ENCODE measurements around the gene FRMD8.

The FRMD8 gene, protein sequence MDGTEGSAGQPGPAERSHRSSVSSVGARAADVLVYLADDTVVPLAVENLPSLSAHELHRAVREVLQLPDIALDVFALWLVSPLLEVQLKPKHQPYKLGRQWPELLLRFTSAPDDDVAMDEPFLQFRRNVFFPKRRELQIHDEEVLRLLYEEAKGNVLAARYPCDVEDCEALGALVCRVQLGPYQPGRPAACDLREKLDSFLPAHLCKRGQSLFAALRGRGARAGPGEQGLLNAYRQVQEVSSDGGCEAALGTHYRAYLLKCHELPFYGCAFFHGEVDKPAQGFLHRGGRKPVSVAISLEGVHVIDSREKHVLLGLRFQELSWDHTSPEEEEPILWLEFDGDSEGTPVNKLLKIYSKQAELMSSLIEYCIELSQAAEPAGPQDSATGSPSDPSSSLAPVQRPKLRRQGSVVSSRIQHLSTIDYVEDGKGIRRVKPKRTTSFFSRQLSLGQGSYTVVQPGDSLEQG

DNA sequence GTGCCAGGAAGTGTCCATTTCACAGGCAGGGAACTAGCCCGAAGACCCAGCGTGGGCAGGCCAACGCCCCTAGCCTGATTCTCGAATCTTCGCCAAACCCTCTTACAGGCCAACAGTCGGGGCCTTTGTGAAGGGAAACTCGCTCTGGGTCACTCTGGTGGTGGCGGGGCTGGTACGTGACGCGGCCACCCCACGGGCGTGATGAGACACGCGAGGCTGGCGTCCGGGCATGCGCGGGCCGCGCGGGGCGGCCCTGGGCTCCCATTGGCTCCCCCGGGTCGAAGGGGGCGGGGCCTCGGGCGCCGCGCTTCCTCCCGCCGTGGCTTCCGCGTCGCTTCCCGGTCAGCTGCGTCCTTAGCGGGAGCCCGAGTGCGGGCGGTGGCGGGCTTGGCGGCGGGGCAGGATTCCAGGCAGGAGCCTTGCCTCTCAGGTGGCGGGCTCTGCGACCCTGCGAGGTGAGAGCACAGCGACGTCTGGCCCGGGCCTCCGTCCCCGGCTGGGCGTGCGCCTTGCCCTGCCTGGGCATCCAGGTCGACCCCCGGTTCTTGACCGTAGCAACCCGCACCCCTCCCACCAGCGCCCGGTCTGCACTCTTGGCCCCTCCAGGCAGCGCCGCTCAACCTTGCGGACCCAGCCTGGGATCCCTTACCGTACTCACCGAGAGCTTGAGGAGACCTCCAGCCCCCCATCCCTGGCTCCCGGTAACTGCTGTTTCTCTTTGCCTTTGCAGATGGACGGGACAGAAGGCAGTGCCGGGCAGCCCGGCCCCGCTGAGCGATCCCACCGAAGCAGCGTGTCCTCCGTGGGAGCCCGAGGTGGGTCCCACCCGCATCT is at the start of gene FRMD8:
FRMD8 (plus strand) TSS at position 331 of the 834 bp plus-strand sequence; CDS start at position 731, 400 bp downstream.
- DNase-seq: peak; percentile 70

DNA sequence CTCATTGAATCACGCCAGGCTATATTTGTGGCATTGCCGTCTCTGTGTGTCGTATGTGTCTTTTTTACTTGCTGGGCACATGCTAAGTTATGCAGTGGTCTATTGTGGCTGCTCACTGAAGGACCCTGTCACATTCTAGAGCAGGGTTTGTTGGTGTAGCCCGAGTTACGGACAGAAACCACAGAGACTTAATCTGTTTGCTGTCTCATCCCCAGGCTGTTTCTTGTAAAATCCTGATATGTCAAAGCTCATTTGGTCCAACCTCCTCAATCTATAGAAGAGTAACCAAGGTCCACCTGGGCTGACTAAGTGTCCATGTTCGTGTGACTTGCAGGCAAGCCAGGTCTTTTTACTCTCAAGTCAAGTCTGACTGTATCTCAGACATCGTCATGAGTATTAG is 47.8 kb upstream of the FRMD8 start:
- no peak for DNase-seq

DNA sequence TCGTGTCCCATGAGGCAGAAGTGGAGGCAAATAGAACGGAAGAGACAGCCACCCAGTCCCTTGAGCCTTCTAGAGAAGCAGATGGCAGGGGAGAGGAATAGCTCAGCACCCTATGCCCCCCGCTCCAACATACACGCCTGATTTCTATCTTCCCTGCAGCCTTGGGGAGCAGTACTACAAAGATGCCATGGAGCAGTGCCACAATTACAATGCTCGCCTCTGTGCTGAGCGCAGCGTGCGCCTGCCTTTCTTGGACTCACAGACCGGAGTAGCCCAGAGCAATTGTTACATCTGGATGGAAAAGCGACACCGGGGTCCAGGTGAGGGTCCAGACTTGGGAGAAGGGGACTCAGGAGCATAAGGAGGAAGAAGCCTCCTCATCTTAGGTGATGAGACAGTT is 46.2 kb upstream of the FRMD8 start:
- DNase-seq: no peak

DNA sequence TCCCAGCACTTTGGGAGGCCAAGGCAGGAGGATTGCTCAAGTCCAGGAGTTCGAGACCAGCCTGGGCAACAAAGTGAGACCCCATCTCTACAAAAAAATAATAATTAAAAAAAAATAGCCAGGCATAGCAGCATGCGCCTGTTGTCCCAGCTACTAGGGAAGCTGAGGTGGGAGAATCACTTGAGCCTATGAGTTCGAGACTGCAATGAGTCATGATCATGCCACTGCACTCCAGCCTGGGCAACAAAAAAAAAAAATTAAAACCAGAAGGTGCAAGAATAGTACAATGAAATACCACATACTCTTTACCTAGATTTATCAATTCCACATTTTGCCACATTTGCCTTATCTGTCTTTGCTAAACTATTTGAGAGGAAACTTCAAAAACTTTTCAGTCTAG is 44.6 kb upstream of the FRMD8 start:
- no peak for DNase-seq

DNA sequence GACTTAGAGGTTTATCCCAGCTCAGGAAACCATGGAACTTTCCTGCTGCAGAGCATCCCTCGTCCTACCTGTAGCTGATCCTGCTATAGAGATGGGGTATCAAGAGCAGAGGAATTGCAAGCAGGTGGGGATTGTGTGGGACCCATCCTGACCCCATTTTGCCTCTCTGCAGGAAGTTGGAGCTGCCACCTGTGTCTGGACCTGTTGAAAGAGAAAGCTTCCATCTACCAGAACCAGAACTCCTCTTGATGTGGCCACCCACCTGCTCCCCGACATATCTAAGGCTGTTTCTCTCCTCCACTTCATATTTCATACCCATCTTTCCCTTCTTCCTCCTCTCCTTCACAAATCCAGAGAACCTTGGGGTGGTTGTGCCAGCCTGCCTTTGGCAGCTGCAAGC is 34.9 kb upstream of the FRMD8 start:
- DNase-seq: no peak

DNA sequence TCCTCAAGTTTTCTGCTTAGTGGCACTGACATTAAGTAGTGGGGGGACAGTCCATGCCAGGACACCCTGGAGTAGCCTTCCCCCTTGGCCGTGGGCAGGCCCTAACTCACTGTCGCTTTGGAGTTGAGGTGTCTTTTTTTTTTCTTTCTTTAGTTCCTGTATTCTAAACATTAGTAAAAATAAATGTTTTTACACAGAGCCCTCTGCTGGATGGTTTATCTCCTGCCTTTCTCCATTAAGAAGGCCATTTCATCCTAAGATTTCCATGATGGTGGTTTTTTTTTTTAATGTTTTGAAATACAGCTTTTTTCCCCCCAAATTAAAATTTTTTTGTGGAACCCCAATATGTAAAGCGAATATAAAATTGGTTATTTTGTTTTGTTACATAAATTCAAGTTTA is 33.7 kb upstream of the FRMD8 start:
- DNase-seq: no peak

DNA sequence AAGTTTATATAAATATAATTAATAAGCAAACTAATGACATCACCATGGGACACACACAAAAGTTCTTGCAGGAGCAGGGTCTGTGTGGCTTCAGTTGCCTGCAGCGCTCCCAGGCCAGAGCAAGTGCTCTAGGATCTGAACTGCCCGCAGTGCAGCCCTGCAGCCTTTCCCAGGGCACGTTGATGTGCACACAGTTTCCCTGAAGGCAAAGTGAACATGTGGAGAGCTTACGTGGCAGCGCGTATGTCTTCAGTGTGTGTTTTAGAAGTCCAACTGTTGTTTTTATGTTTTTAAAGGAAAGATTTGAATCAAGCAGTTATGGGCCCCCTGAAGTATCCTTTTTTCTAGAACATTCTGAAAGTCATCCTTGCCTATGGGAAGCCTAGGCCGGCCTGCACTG is 33.1 kb upstream of the FRMD8 start:
- no peak for DNase-seq

DNA sequence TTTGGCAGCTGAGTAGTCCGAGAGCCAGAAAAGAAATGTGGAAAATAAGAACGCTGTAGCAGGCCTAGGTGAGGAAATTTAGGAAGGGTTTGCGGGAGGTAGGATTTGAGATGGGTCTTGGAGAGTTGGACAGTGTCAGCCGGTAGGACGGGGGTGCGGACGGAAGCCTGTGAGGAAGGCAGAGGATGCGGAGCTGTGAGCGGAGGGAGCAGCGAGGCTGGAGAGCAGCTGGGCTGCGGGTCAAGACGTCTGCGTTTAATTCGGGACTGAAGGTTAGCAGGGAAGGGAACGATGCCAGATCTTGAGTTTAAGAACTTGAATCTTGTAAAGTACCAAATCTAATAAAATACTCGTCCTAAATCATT is 32.6 kb upstream of the FRMD8 start:
- no peak for DNase-seq

DNA sequence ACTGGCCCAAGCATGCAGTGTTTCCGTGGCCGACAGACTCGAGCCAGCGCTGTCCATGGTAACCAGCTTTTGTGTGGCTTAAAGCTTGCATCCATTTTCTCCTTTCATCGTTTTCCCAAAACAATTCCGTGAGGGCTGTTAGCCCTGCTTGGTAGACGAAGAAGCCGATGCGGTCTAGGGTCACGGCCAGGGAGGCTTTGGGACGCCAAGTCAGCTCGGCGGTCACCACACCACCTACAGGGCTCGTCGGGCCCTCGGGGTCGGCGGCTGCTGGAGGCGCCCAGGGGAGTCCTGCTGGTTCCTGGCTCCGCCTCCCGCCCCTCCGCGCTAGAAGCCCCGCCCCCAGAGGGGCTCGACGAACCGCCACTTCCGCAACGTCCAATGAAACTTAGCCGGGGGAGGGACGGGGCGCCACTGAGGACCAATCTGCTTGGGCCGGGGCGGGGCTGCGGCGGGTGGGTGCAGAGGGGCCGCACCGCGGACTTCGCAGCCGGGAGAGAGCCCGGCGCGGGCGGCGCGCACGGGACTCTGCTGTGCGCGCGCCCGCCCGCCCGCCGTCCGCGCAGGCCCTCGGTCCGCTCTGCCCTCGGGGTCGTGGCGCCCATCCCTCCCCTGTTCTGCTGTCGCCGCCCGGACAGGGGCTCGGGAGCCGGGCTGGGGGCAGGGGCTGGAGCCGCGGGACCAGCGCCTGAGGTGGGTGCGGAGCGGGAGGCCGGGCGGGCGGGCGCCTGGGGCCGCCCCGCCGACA is 32.0 kb upstream of the FRMD8 start, which contains the start of gene TIGD3:
TIGD3 (plus strand) TSS at position 487 of the 748 bp plus-strand sequence. CDS start 1,058 bp downstream, outside the sequence.
- DNase-seq: peak; percentile 91

DNA sequence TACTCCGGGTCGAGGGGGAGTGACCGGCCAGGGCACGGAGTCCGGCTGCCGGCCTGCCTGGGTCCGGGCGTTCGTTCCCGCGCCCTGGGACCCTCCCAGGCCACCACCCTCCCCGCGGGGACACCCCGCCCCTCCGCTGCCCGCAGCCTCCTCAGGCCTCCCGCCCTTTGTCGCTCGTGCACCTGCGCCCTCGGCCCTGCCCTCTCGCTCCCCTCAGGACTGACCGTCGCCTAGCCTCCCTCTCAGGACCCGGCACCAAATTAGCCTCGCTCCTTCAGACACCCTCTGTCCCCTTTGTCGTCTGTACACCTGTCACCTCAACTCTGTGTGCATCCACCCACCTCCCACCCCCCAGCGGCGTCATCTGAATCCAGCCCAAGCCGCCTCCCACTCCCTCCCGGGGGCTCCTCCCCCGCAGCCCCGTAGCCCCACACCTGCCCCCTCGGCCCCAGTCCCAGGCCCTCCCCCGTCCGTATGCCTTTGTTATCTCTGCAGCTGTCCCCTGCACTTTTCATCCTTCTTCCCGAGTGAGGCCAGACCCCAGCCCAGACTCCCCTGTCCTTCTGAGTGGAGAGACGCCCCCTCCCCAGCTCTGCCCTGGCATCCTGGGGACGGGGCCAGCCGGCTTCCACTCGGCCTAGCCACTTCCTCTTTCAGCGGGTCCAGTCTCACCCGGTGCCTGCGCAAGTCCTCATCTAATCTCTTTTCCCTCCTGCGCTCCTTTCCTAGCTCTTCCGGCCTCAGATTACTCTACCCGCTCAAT is 31.2 kb upstream of the FRMD8 start:
- DNase-seq: no peak

DNA sequence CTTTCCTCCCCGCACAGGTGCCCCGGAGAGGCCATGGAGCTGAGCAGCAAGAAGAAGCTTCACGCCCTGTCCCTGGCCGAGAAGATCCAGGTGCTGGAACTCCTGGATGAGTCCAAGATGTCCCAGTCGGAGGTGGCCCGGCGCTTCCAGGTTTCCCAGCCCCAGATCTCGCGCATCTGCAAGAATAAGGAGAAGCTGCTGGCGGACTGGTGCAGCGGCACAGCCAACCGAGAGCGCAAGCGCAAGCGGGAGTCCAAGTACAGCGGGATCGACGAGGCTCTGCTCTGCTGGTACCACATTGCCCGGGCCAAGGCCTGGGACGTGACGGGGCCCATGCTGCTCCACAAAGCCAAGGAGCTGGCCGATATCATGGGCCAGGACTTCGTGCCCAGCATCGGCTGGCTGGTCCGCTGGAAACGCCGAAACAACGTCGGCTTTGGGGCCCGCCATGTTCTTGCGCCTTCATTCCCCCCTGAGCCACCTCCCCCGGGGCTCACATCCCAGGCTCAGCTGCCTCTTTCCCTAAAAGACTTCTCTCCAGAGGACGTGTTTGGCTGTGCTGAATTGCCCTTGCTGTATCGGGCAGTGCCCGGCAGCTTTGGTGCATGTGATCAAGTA is 30.6 kb upstream of the FRMD8 start:
- no peak for DNase-seq

DNA sequence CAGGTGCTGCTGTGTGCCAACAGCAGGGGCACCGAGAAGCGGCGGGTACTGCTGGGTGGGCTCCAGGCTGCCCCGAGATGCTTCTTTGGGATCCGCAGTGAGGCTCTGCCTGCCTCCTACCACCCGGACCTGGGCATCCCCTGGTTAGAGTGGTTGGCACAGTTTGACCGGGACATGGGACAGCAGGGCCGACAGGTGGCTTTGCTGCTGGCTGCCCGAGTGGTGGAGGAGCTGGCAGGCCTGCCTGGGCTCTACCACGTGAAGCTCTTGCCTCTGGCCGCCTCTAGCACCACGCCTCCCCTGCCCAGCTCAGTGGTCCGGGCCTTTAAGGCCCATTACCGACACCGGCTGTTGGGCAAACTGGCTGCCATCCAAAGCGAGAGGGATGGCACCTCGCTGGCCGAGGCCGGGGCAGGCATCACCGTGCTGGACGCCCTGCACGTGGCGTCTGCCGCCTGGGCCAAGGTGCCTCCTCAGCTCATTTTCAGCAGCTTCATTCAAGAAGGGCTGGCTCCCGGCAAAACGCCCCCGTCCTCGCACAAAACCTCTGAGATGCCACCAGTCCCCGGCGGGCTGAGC is 30.0 kb upstream of the FRMD8 start:
- no peak for DNase-seq

DNA sequence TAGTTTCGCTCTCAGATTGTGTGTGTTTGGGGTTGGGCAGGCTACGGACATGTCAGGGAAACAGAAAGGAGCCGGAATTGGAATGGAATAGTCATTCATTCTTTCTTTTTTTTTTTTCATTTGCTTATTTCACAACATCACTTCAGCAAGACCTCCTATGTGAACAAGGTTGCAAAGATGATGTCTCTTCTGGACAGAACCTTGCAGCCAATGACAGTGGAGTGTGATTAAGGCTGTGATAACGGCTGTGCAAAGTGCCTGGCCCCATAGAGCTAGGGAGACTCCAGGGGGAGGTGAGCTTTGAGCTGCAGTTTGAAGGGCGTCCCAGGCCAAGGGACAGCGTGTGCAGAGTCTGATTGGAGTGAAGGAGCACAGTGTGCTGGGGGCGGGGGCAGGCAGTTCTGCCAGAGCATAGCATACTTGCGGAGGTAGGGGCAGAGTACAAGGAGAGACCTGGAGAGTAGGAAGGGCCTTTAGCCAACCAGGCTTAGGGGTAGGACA is 28.5 kb upstream of the FRMD8 start:
- DNase-seq: no peak

DNA sequence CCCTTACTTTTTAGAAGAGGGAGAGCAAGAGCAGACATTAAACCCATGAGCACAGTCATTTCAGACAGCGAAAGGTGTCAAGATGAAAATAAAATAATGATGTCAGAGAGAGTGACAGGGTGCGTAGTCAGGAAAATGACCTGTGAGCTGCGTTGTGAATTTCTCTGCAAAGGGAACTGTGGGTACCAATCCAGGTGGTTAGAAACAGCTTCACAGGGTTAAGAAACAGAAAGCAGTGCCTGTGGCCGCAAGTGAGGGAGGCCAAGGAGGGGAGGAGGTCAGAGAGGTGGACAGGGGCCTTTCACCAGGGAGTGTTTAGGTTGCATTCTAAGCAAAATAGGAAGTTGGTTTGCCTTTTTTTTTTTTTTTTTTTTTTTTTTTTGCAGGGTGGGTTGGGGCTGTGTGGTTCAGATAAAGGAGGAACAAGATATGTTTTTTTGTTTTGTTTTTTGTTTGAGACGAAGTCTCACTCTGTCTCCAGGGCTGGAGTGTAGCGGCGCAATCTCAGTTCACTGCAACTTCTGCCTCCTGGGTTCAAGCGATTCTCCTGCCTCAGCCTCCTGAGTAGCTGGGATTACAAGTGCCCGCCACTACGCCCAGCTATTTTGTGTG is 24.0 kb upstream of the FRMD8 start:
- DNase-seq: no peak

DNA sequence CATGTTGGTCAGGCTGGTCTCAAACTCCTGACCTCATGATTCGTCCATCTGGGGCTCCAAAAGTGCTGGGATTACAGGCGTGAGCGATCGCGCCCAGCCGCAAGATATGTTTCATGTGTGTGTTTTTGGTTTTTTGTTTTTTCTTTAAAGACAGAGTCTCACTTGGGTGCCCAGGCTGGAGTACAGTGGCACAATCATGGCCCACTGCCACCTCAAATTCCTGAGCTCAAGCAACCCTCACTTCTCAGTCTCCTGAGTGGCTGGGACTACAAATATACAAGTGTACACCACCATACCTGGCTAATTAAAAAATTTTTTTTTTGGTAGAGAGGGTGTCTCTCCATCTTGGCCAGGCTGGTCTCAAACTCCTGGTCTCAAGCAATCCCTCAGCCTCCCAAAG is 23.5 kb upstream of the FRMD8 start:
- DNase-seq: no peak

DNA sequence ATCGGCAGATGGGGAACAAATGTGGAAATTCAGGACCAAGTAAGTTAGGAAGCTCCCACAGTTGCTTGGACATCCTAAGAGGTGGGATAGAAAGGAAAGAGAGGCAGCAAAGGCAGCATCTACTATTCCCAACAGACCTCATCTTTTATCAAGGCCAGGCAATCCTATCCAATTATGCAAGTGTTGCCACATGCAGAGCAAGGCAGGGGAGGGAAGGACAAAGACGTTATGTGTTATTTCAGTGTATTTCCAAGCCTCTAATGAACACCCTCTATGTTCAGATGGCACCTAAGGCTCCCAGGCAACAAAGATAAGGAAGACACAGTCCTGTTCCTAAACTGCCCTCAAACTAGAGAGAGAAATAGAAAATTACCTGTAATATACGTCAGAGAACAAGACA is 22.7 kb upstream of the FRMD8 start:
- DNase-seq: no peak

DNA sequence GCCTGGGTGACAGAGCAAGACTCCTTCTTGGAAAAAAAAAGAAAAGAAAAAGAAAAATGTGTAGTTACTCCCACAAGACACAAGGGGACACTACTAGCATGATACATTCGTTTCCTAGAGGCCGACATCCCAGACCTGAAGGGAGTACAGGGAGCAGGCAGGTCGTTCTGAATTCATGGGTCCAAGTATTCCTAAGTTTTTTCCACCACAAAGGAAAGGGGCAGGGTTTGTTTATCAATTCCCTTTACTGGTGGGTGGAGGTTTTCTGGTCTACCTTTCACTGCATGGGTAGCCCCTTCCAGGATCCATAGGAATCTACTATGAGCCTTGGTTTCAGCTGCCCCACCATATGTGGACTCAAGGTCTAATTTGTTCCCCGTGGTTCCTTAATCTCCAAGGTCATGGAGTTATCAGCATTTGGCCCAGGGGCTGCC is 20.1 kb upstream of the FRMD8 start:
- DNase-seq: peak; percentile 46

DNA sequence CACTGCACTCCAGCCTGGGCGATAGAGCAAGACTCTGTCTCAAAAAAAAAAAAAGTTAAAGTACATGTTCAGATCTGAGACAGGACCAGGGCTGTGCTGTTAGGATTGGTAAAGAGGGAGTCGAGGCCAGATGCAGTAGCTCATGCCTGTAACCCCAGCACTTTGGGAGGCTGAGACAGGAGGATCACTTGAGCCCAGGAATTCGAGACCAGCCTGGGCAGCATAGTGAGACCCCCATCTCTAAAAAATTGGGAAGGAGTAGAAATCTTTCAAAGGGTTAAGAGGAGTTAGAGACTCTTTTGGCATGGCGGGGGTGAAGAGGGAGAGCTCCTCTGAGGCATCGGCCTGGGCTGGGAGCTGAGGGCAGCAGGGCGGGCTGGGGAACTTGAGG is 15.8 kb upstream of the FRMD8 start:
- no peak for DNase-seq

DNA sequence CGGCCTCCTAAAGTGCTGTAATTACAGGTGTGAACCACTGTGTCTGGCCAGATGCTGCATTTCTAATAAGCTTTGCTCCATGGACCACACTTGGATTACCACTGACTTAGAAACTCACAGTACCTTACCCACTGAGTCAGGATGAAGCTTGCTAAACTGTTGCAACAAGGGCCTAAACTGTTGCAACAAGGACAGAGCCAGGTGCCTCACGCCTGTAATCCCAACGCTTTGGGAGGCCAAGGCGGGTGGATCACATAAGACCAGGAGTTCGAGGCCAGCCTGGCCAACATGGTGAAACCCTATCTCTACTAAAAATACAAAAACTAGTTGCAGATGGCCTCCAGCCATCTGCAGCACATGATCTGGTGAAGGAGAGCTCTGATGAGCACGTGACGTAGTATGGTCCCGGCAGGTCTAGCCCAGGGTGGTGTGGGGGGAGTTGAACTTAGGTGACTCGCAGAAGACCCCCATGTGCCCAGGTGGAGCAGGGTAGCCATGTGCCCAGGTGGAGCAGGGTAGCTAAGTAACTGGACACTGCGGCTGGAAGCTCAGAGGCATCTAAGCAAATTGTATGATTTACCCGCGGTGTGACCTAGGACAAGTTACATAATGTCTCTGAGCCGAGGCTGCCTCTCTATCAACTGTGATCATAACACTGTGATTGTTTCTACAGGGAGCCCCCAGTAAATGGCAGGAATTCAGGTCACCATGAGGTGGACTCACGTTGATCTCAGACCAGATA is 12.4 kb upstream of the FRMD8 start:
- no peak for DNase-seq

DNA sequence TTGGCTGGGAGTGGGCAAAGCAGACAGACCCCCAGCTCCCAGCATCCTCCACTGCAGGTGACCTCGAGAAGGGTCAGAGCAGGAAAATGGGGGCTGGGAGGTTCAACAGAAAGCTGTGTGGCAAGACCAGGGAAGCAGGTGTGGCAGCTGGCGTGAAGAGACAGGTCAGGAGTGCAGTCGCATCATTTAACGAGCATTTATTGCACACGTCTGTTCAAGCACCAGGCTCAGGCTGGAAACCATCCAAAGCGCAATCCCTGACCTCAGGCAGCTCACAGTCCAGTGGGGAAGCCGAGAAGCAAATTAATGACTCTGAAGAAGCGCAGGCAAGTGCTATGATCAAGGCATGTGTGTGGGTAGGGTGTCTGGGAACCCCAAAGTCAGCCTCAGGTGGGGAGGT is 11.4 kb upstream of the FRMD8 start:
- no peak for DNase-seq
